ENCODE measurements around the gene ZBED3.
"Not testable (repeated sequence)": the region's sequence is repeated elsewhere in the genome, so short reads cannot be mapped to it uniquely, and the experiment has no call there.

Gene ZBED3, protein sequence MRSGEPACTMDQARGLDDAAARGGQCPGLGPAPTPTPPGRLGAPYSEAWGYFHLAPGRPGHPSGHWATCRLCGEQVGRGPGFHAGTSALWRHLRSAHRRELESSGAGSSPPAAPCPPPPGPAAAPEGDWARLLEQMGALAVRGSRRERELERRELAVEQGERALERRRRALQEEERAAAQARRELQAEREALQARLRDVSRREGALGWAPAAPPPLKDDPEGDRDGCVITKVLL

DNA sequence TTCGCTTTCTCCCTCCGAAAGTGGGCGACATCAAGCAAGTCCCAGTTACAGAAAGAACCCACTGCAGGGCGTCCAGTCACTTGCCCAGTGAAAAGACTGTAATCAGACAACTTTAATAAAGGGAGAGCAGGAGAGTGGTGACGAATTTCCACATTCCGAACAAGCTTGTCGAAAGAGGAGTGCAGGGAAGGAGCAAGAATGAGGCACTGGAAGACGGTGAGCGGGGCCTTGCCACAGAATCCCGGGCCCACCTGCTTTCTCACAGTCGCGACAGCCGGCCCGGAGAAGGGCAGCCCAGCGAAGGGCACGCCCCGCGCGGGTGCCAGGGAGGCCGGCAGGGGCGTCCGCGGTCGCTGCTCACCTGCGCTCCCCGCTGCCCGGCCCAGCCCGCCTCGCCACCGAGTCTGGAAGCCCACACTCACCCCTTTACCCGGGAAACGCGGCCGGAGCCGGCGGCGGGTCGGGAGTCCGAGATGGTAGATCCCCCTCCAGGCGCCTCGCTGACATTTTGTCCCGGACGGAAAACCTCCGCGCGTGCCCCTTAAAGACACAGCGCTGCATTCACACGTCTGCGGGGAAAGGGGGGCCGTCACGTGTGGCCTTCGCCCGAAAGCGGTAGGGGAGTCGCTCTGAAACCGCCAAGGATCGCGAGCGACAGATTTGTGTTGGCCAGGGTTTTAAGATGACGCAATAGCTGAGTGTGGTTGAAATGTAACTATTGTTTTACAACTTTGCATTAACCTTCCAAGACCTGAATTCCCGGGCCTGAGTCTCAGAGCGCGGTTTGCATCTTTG, at the start of gene ZBED3:
ZBED3 (minus strand) TSS at position 597 of the 795 bp plus-strand sequence. CDS start 9,407 bp downstream, outside the sequence.
- peak; percentile 71 for FAIRE-seq

DNA sequence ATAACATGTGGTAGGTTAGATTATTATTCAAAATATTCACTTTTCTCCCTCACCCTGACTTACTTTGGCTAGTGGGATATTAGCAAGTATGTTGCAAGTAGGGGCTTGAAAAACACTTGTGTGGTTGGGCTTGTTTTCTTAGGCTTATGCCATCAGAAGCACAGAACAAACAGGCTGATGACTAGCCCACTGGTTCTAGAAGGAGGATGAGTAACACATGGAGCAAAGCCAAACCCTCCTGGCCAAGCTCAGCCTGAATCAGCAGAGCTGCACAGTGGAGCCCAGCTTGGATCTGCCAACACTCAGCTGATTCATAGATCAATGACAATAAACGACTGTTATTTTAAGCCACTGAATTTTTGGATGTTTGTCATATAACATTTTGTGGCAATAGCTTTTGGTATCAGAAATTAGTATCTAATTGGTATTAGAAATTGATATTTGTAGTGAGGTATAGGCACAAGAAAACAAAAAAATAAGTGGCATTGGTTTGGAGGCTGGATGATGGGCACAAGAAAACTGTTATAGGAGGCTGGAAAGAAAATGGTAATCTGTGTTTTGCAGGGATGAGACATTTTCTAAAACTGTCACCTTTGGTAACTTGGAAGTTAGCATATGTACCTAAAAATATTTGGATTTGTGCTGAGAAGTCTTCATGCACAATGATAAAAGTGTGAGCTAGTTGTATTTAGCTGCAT, 46.1 kb upstream of the ZBED3 start:
- no peak for FAIRE-seq

DNA sequence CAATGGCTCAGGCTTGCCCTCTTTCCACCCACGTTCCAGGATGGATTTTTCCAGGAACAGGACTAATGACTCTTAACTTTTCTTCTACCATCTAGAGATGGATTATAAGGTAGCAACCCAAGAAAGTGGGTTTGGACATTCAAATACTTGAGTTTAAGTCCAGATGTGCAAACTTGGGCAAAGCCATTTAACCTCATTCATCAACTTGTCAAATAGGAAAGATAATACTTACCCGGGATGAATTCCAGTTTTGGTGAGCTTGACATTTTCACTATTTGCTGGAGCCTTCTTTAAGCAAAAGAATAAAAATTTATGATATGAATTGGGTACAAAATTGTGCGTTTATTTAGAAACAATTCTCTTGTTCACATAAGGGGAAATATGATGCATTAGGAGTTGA, 44.3 kb upstream of the ZBED3 start:
- FAIRE-seq, result no peak

DNA sequence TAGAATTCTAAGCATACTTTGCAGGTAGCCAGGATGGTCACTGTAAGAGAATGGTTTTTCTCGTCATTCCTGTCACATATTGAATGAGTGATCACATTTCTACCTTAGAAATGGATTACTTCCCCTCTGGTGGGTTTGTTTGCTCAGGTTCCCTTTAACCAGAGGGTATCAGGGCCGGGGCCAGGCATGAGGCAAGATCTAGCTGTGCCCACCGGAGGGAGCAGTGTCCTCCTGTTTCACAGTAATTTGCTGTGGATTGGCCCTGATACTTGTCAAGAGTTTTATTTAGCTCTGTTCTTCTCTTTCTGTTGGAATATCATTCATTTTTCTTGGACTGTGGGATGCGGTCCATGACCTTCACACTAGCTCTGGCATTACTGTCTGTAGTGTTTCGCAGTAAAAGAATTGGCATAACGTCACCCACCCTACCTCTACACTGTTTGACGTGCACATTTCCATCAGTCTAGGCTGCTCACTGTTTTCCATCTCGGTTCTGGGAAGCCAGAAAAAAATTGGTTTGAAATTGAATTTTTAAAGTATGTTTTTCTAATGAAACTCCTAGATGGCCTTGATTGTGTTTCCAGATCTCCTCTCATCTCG, 42.4 kb upstream of the ZBED3 start:
- no peak for FAIRE-seq

DNA sequence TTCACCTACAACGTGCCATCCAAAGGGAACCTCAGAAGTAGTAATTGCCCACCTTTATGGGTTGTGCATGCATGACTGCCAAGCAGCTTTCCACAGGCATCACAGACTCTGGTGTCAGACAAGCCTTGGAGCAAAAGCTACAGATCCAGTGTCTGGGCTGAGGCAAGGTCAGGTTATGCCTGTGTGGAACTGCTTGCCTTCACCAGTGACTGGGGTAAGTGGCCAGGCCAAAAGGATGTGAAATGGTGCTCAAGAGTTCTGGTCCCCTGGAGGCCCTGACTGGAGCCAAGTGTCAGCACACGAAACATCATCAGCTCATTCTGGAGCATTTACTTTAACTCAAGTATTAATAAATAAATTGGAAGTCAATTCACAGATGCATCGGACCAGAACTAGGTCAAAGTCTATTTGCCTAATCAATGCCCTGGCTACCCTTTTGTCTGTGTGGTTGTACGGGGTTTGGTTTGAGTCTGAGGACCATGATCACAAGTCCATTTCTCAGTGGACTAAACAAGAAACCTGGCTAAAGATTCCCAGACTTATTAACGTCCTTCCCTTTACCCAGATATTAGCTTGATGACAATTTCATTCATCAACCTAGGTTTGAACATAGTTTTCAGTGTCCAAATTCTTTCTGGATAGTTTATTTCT, 41.5 kb upstream of the ZBED3 start:
- FAIRE-seq, result no peak

DNA sequence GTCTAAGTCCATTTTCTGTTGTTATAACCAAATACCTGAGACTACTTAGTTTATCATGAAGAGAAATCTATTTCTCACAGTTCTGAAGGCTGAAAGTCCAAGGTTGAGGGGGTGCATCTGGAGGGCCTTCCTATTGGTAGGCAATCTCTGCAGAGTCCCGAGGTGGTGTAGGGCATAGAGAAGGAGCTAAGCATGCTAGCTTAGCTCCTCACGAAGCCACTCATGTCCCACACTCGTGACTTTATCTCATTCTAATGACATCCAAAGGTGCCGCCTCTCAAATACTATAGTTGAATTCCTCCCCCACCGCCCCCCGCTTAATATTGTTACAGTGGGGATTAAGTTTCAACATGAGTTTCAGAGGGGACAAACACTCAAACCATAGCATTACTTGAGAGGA, 36.0 kb upstream of the ZBED3 start:
- FAIRE-seq, result no peak

DNA sequence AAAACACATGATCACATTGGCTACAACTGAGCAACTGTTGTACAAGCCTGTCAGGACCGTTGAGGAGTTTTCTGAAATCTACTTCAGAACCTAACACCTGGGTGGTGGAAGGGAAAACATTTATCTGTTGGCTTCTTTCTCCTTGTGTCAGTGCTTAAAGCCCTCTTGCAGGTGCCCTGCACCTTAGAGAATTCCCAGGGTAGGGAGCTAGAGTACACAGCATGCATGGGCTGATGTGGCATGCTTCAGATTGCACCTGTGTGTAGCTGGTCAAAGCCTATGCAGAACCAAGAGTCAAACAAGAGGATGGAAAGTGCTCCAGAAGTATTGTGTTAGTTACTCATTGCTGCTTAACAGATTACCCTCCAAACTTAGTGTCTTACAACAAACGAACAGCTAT, 33.6 kb upstream of the ZBED3 start:
- no peak for FAIRE-seq

DNA sequence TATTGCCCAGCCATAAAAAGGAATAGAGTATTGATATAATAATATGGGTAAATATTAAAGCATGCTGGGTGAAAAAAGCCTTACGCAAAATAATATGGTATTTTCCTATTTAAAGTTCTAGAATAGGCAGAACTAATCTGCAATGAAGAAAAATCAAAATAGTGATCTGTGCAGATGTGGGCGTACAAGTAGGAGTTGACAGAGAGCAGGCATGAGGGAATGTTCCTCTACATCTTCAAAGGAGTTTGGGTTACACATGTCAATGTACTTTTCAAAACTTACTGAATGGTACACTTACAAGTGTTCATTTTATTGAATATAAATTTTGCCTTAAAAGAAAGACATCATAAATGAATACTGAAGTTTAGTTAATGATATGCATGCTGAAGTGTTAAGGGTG, 33.0 kb upstream of the ZBED3 start:
- peak; percentile 3 for FAIRE-seq

DNA sequence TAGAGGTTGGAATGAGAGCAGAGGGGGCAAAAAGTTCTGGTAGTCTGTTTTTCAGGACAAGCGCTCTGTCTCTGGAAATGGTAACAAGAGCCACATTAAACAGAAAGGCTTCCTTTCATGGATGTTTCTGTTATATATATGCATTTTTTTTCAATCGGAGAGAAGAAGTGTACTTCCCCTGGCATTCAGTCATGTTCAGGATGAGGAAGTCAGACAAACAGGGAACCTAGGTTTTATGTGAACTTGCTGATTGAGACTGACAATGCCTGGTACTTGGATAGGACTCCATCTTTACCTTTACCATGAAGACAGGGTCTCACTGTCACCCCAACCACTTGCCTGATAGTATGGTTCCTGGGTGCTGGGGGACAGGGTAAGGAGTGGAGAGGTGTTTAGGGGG, 30.1 kb upstream of the ZBED3 start:
- no peak for FAIRE-seq

DNA sequence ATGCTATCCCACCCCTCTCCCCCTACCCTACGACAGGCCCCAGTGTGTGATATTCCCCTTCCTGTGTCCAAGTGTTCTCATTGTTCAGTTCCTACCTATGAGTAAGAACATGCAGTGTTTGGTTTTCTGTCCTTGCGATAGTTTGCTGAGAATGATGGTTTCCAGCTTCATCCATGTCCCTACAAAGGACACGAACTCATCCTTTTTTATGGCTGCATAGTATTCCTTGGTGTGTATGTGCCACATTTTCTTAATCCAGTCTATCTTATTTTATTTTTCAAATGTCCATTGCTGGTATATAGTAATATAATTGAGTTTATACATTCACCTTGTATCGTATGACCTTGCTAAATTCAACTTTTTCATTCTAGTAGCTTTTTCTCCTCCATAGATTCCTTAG, 19.9 kb upstream of the ZBED3 start:
- not testable (repeated sequence) for FAIRE-seq

DNA sequence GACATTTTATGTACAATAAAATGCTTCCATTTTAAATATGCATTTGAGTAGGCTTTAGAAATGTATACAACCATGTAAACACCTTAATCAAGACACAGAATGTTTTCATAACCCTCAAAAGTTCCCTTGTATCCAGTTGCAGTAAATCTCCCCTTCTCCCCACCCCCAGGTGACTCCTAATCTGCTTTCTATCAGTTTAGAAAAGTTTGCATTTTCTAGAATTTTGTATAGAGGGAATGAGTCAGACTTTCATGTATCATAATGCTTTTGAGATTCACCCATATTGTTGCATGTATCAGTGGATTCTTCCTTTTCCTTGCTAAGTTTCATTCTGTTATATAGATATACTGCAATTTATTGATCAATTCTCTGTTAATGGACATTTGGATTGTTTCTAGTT, 17.7 kb upstream of the ZBED3 start:
- FAIRE-seq, result no peak

DNA sequence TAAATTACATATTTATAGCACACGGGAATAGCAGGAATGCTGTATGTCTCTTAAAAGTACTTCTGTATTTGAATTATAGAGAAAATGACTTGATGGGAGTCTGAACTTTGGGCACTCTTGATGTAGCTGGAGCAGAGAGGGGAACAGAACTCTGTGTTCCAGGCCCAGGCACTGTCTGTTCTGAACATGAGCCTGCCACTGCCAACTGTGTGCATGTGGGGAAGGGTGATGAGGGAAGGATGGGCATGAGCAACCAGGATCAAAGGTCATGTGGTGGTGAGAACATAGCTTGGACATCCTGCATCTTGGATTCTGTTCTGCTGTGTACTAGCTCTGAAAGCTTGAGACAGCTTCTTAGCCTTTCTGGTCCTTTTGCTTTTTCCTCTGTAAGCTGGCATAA, 16.4 kb upstream of the ZBED3 start:
- FAIRE-seq, result no peak

DNA sequence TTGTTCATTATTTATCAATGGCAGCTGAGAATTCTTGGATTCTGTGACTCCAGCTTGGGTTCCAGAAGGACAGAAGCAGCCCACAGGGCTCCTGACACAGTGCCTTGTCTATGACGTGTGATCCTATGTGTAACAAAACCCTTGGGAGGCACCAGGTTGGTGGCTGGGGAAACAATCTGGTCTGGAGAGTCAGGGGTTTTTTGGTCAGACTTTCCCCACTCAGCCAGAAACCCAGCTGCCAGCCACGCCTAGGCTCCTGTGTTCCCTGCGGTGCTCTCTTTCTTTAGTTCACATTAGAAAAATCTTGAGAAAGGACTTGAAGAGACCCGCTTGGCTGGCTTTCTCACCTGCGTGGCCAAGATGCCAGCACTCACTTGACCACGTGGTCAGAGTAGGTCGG, 15.5 kb upstream of the ZBED3 start:
- FAIRE-seq, result no peak

DNA sequence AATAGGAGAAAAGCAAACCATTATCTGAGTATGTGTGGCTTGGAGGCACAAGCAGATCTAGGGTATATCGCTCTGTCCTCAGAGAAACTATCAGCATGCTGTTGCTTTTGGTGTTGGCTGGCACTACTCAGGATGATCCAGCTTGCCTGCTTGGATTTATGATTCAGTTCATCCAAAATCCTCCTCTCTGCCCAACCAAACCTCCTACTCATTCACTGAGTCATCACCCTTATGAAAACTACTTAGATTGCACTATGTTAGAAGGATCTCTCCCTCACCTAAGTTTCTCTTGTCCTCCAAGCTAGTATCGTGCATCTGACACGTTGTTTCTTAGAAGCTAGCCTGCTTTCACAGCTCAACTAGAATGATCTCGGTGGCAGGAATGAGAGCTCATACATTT, 14.2 kb upstream of the ZBED3 start:
- FAIRE-seq, result no peak

DNA sequence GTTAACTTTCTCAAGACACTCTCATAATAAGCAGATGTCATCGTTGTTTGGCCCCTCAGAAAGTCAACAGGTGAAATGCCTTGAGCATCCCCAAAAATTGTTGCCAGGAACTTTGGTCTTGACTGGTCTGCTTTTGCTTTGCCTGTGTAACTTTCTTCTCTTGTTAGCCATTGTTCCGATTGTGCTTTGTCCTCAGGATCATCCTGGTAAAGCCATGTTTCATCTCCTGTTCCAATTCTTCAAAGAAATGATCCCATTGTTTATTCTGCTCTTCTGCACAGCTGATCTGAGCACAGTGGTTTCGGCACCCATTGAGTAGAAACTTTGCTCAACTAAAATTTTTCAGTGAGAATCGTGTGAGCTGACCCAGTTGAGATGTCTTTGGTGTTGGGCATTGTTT, 8.1 kb upstream of the ZBED3 start:
- no peak for FAIRE-seq

DNA sequence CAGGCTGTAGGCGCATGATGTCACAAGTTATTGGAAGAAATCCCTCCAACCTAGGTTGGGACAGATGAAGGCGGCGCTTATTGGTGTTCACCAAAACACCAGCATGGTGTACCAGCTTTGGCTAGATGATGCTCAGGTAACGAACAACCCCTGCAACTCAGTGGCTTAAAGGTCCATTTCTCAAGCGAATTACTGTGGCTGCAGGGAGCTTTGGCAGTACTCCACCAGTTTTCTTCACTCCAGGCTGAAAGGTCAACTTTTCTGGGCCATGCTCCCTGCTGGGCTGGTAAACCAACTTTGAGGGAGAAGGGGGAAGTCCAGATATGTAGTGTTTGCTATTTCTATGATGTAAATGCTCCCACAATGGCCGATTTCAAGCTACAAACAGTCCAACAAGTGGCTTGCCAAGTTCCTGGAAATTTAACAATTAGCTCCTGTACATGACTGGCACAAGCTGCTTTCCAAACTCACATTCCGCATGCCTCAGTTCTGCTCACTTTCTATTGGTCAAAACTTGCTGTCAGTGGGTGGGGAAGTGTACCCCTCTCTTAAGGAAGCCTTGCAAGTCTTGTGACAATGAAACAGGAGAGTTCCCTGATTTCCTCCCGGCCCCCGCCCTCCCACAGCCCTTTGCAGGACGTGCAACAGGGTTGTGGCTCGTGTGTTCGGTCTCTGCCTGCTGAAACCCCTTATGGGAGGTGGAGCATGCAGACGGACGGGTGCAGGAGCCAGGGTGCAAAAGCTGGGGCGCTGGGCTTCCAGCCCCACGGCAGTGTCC, 588 bp upstream of the ZBED3 start:
- FAIRE-seq, result no peak

DNA sequence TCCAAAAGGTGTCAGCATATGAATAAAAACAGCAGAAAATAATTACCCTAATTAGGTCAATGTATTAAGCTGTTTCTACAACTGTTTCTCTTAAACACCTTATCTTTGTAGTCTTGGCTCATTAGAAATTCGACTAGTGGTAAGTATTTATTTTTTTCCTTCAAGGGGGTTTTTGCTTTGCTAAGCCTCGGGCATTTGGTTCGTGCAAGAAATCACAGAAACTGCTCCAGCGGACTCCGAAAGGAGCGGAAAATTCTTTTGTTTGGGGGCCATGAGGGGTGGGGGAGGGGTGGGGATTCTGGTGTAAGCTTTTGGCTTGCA, 757 bp downstream of the ZBED3 start:
- peak; percentile 52 for FAIRE-seq

DNA sequence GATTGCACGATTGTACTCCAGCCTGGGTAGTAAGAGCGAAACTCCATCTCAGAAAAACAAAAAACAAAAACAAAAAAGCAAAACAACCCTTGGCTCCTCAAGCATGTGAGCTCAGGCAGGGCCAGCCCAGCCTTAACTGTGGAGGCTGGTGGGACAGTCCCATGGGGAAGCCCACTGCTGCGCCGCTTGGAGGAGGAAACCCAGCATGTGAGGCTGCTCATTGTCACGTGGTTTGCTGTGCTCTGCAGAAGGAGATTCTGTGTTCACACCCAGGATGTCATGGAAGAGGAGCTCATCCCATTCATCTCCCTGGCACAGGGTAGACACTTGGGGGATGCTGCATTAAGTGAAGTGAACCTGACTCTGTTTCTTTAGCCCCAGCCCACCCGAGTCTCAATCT, 4.0 kb downstream of the ZBED3 start:
- FAIRE-seq, result no peak

DNA sequence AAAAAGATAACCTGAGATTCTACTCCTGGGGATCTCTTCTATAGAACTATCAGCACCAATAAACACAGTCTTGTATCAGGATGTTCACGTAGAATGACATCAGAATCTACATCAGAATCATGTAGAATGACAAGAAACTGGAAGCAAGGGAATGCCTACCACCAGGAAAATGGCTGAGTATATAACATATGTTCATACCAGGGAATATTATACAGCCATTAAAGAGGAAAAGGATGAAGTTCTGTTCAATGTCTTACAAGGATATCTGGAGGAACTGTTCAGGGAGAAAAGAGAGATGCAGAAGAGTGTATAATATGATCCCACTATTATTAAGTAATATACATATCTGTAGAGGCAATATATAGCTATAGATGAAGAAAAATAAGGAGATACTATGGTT, 4.8 kb downstream of the ZBED3 start:
- no peak for FAIRE-seq

DNA sequence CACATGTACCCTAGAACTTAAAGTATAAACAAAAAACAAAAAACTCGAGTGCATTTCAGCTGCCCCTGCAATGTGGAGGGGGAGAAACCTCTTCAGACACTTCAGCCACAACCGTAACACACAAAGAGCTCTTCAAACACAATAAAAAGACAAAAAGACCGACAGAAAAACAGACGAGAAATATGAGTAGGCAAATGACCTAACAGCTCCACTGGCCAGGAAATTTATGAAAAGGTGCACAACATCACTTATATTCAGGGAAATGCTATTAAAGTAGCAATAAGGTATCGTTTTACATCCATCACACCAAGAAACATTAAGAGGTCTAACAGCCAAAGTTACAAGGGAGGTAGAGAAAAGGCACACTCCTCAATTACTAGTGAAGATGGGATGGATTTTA, 6.2 kb downstream of the ZBED3 start:
- FAIRE-seq, result no peak

DNA sequence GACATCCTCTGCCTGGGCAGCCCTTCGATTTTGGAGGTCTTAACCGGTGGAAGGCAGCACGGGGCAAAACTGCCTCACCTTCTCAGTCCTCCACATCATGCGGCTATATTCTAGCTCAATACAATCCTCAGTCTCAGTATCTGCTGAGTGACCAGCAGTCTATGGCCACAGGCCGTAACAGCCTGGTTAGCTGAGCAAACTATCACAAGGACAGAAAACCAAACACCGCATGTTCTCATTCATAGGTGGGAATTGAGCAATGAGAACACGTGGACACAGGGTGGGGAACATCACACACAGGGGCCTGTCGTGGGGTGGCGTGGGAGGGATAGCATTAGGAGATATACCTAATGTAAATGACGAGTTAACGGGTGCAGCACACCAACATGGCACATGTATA, 6.6 kb downstream of the ZBED3 start:
- FAIRE-seq, result not testable (repeated sequence)

DNA sequence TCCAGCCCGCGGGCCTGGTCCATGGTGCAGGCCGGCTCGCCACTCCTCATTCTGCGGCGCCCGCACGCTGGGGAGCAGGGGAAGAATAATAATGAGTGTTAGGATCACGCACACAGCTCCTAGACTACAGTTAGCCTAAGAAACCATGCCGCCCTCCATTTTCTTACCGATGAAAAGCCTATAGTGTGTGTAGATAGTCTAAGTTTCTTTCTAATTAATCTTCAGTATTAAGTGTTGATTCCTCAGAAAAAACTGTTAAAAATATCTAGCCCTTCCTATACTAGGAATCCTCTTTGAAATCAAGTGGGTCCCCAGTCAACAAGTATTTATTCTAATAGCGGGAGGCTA, 9.3 kb downstream of the ZBED3 start:
- no peak for FAIRE-seq

Measured in G401.6 (cell line).